ENCODE measurements around the gene LNX1. TPM values are rescaled to one million over a fixed set of nuclear protein-coding genes. Genes with fewer than 3 reads are reported as not detected.

Gene LNX1
- total RNA-seq, 4 donors from 2014 or later = 5.8 to 14.7 (median 8.4) TPM

DNA sequence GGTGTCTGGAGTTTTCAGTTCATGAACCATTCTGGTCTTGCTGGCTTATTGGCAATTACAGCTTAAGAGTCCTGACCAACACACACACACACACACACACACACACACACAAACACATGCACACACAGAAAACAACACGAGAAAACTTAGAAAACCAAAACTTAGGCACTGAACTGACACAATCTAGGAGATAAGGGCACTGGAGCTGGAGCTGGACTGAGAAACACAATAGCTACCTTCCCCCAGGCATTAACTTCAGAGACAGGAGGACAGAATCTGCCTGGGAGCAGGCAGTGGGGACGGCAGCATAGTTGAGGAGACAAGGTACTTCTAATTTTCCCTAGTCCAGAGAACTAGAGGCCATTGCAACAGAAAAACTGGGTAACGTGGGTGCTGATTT, 62.3 kb downstream of the LNX1 start:
- intact Hi-C loops (cut with DNase I) = no loop called here
- no peaks in the 10 kb centered on the region for H3K27me3 ChIP-seq
- no peaks in the 10 kb centered on the region for H3K36me3 ChIP-seq
- no peak overlapping the region for H3K4me3 ChIP-seq
- no peaks in the 10 kb centered on the region for H3K4me1 ChIP-seq
- TF ChIP-seq POLR2A (IDR thresholded peaks at IDR 0.05; ENCODE audit: low read depth) (no peak), EP300 (IDR thresholded peaks at IDR 0.05) (no peak), POLR2AphosphoS5 (IDR thresholded peaks at IDR 0.05) (no peak)
- TF ChIP-seq, protein P1, sequence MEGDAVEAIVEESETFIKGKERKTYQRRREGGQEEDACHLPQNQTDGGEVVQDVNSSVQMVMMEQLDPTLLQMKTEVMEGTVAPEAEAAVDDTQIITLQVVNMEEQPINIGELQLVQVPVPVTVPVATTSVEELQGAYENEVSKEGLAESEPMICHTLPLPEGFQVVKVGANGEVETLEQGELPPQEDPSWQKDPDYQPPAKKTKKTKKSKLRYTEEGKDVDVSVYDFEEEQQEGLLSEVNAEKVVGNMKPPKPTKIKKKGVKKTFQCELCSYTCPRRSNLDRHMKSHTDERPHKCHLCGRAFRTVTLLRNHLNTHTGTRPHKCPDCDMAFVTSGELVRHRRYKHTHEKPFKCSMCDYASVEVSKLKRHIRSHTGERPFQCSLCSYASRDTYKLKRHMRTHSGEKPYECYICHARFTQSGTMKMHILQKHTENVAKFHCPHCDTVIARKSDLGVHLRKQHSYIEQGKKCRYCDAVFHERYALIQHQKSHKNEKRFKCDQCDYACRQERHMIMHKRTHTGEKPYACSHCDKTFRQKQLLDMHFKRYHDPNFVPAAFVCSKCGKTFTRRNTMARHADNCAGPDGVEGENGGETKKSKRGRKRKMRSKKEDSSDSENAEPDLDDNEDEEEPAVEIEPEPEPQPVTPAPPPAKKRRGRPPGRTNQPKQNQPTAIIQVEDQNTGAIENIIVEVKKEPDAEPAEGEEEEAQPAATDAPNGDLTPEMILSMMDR (IDR thresholded peaks at IDR 0.05) = no peak
- WGBS = 95% methylated on average over 3 of the region's 3 CpGs
- H3K9me3 ChIP-seq = no peaks in the 10 kb centered on the region
- no peak for DNase-seq (ENCODE audit: extremely low spot score)
- H3K27ac ChIP-seq (replicated peaks in 1 of 4) = no peak overlapping the region

DNA sequence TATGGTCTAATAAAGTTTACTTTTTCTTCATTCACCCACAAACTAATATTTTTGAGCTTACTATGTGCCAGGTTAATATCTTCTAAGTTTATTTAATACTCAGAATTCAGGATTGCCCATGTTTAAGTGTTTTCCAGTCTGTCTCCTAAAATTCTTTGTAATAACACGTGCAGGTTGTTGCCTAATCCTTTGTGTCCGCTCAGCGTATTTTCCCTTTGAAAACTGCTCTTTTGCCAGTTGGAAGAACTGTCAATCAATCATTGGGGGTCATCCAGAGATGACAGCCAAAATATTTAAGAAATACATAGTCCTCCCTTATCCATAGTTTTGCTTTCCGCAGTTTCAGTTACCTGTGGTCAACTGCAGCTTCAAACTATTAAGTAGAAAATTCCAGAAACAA, 63.4 kb downstream of the LNX1 start:
- Histone ChIP-seq H3K9me3 (no peaks in the 10 kb centered on the region), H3K27ac (replicated peaks in 1 of 4) (no peak overlapping the region), H3K27me3 (no peaks in the 10 kb centered on the region), H3K4me1 (no peaks in the 10 kb centered on the region), H3K36me3 (no peaks in the 10 kb centered on the region), H3K4me3 (no peak overlapping the region)
- intact Hi-C loops (cut with DNase I) = no loop called here
- TF ChIP-seq POLR2A (IDR thresholded peaks at IDR 0.05; ENCODE audit: low read depth) = no peak
- TF ChIP-seq POLR2AphosphoS5 (IDR thresholded peaks at IDR 0.05) = no peak
- TF ChIP-seq EP300 (IDR thresholded peaks at IDR 0.05) = no peak
- TF ChIP-seq, protein P1 (IDR thresholded peaks at IDR 0.05) = no peak
- no peak for DNase-seq (ENCODE audit: extremely low spot score)
- WGBS = 91% methylated on average over 4 of the region's 4 CpGs

DNA sequence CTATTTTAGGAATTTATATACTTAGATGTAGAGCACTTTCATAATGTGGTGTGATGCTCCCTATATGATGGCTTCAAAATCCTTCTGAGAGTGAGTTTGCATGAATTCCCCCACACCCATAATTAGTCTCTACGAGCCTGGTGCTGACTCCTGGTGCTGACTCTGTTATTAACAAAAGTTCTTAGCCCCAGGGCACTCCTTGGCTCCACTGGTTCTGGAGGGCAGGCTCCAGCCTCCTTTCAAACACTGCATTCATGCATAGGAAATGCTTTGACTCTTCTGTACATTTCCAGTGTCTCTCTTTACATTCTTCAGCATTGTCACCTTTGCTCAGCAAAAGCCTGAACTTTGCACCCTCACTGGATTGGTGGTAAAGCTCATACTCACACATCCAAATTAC, 64.0 kb downstream of the LNX1 start:
- no peak overlapping the region for H3K4me3 ChIP-seq
- no peak for DNase-seq (ENCODE audit: extremely low spot score)
- no peaks in the 10 kb centered on the region for H3K4me1 ChIP-seq
- intact Hi-C loops (cut with DNase I) = no loop called here
- 80% methylated on average over 1 of the region's 1 CpG for WGBS
- no peak overlapping the region for H3K27ac ChIP-seq (replicated peaks in 1 of 4)
- H3K36me3 ChIP-seq = no peaks in the 10 kb centered on the region
- H3K27me3 ChIP-seq = no peaks in the 10 kb centered on the region
- TF ChIP-seq EP300 (IDR thresholded peaks at IDR 0.05) (no peak), POLR2AphosphoS5 (IDR thresholded peaks at IDR 0.05) (no peak), POLR2A (IDR thresholded peaks at IDR 0.05; ENCODE audit: low read depth) (no peak)
- TF ChIP-seq, protein P1 (IDR thresholded peaks at IDR 0.05) = no peak
- H3K9me3 ChIP-seq = no peaks in the 10 kb centered on the region

DNA sequence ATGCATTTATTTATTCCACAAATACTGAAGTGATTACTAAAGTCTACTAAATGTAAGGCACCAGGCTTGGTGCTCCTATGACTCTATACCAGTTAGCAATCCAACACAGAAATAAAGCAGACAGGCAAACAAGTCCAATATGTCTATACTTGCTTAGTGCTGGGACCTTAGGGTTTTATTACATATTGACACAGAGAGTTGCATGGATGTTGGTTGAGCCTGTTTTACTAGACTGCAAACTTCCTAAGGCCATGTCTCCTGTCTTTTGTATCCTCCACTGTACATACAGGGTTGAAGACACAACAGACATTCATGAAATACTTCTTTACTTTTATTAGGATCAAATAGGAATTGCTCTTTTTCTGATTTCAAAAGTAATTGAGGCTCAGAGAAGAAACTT, 69.0 kb downstream of the LNX1 start:
- TF ChIP-seq, protein P1 (IDR thresholded peaks at IDR 0.05) = no peak
- TF ChIP-seq EP300 (IDR thresholded peaks at IDR 0.05) (no peak), POLR2A (IDR thresholded peaks at IDR 0.05; ENCODE audit: low read depth) (no peak), POLR2AphosphoS5 (IDR thresholded peaks at IDR 0.05) (no peak)

DNA sequence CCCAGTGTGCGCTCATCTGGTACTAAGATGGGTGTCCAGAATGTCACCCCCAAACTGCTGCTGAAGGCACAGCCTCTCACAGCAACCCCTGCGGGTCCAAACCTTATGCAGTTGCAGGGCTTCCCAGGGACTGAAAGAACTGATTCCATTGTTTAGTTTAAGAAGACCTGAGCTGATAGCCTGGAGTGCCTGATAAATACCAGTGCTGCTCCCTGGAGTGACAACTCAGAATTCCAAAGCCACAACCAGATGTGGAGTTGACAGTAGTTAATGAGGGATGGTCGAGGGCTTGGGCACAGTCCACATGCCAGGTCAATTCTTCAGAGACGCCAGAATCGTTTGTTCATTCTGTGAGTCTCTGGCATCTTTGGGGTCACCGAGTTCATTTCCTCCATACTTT, 71.2 kb downstream of the LNX1 start:
- DNase-seq (ENCODE audit: extremely low spot score) = no peak
- Histone ChIP-seq H3K36me3 (no peaks in the 10 kb centered on the region), H3K27ac (replicated peaks in 1 of 4) (no peak overlapping the region), H3K9me3 (no peaks in the 10 kb centered on the region), H3K27me3 (no peaks in the 10 kb centered on the region), H3K4me1 (no peaks in the 10 kb centered on the region), H3K4me3 (no peak overlapping the region)
- intact Hi-C loops (cut with DNase I) = no loop called here
- TF ChIP-seq POLR2A (IDR thresholded peaks at IDR 0.05; ENCODE audit: low read depth) = no peak
- no peak for TF ChIP-seq POLR2AphosphoS5 (IDR thresholded peaks at IDR 0.05)
- TF ChIP-seq EP300 (IDR thresholded peaks at IDR 0.05) = no peak
- TF ChIP-seq, protein P1 (IDR thresholded peaks at IDR 0.05) = no peak
- 68% methylated on average over 6 of the region's 6 CpGs for WGBS

More for the DNA sequence above, 69.0 kb downstream of the LNX1 start:
- DNase-seq (ENCODE audit: extremely low spot score) = no peak
- no peaks in the 10 kb centered on the region for H3K27me3 ChIP-seq
- no peaks in the 10 kb centered on the region for H3K36me3 ChIP-seq
- no peaks in the 10 kb centered on the region for H3K9me3 ChIP-seq
- intact Hi-C loops (cut with DNase I) = no loop called here
- H3K4me3 ChIP-seq = no peak overlapping the region
- no peaks in the 10 kb centered on the region for H3K4me1 ChIP-seq
- no peak overlapping the region for H3K27ac ChIP-seq (replicated peaks in 1 of 4)

All from esophagus muscularis mucosa (tissue), 4 donors.